GM21381 (cell line): ENCODE results near the gene SIRPG.
"Not testable (repeated sequence)": the region's sequence is repeated elsewhere in the genome, so short reads cannot be mapped to it uniquely, and the experiment has no call there.

Experiments used
- ATAC-seq: cut with Tn5 transposase; IDR thresholded peaks from one replicate; pipeline ENCODE4 v1.9.1; 2021; ENCODE audit warnings: mild to moderate bottlenecking, moderate library complexity; ENCODE audit not compliant: unreplicated experiment

The SIRPG gene

DNA sequence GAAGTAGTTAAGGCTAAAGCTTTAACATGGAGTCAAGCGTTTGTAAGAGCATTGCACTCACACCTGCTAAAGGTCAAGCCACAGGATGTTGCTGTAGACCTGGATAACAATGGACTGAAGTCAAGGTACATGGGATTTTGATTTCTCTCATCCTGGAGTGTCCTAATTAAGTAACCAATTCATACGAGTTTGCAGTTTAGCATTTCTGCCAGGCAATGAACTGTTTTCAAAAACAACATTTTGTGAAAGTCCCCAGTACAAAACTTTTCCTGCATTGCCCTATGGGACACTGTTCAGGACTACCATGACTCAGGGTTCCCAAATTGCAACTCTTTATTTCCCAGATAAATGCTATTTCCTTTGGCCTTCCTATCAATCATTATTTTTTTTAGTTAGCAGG lies 20.4 kb downstream of the SIRPG start:
- ATAC-seq, result no peak

DNA sequence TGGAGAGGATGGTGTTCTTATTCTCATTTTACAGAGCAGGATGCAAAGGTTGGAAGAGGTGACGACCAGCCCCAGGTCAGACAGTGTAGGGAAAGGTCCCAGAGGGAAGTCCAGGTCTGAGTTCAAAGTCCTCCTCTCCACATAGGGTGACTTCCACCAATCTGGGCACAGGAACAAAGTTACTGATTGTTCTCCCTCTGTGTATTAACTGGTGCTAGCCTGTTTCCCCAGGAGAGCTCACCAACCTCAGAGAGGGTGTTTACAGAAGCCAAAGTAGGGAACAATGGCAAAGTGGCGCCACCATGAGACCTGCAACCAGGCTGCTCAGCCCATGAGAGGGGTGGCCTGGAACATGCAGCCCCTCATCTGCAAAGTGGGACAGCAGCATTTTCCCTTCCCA lies 21.0 kb downstream of the SIRPG start:
- ATAC-seq, result no peak

- no peak for ATAC-seq
Measured at GRCh38 chr20:1635291-1635979, 22.1 kb downstream of the SIRPG start.

- no peak for ATAC-seq
Measured at GRCh38 chr20:1633535-1633934, 24.0 kb downstream of the SIRPG start.

GRCh38 chr20:1632178-1632577 lies 25.4 kb downstream of the SIRPG start:
- no peak for ATAC-seq

DNA sequence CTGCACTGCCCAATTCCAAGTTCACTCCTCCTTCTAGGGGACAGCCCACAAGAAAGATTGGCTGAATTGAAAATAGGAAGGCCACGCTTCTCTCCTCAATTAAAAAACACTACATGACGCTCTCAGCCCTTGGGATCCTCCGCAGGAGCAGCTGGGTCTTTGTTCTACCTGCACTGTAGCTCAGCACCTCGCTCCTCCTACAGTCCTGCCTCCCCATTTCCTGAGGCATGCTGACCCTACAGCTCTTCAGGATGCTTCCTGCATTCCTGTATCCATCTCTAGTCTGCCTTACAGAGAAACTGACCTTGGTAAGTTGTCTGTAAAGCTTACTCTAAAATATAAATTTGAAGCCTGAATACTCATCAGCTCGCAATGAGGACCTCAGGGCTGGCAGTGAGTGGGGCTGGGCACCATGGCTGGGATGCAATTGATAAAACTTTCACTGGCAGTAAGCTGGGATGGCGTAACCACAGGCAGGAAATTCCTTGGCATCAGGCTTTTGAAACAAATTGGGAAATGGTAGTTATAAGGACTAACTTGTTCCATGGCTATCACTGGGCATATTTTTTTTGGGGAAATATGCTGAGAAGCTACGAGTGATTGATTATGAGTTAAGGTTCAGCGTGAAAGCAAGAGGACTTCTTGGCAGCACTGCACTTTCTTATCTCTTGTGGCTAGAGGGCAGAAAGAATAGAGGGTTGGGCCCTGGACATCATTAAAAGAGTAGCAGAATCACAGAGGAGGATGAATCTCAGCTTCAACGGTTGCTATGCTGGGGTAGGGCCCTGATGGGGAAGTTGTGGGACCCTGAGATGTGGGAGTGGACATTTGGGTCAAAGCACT lies 26.0 kb downstream of the SIRPG start:
- ATAC-seq, result no peak

DNA sequence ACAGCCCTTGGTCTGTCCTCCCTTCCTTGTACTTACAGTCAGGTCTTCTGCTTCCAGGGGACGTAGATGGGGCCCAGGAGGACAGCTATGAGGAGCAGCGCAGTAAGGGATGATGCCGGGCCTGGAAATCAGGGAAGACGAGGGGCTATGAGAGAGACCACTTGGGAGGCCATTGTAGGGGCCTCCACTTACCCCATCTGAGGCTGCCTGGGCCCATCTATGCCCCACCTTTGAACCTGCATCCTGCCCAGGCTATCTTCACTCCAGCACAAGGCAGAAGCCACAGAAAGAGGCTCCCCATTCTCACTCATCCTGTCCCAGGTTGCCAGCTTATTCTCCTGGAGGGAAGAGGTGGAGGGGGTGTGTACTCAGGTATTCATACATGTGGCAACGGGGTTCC lies 27.4 kb downstream of the SIRPG start:
- ATAC-seq, result no peak

GRCh38 chr20:1629321-1629720 lies 28.3 kb downstream of the SIRPG start:
- no peak for ATAC-seq

DNA sequence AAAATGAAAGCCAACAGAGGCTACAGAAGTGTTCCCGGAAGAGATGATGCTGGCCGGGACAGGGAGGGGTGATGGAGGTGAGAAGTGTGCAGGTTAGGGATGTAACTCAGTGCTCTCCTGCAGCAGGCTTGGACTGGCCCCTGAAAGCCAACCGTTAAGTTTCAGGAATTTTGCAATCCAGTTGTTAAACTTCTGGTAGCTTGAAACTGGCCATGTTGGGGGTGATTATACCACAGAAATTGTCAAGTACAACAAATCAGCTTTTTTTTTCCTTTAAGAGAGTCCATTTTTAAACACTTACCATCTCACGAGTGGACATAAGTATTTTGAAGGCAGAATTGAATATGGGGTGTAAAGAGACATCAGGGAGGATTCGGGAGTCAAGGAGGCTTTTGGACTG lies 29.0 kb downstream of the SIRPG start:
- ATAC-seq, result no peak

DNA sequence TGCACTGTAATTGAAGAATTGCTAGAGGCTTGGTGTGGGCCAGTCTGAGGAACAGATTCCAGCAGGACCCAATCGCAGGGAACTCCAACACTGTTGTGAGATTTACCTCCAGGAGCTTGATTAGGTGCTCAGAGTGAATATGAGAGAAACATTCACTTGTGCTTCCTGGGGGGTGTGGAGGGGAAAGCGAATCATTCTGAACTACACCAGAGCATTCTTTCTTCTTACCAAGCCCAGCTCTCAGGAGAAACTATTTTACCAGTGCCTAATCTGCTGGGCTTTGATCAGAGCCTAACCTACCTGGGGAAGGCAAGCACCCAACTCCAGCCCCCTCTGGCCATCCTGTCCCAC lies 30.4 kb downstream of the SIRPG start:
- ATAC-seq, result no peak

DNA sequence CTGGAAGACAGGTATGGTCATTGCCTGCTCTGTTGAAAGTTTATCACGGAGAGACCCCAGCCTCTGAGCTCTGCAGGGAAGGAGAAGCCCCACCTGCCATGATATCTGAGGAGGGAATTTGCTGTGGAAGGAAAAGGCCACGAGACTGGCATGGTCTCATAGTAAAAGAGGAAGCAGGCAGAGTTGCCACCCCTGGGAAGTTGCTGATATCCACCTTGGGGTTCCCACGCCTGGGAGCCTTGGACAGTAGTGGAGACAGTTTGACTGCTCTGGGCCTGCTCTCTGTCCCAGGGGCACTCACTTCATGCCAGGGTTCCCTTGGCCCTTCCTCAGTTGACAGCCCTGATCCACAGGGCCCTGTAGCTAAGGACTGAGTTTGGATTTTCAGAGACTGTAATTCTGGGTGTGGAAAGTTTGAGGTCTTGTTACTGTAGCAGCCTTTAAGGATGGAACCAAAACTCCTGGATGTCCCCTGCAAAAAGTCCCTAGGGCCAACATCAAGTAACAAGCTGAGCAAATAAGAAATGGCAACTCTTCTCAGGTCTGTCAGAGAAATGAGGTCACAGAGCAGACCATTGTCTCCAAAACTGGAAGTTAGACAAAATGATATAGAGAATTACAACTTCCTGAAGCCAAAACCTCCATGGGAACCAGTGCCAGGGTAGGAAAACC lies 30.9 kb downstream of the SIRPG start:
- ATAC-seq, result no peak

DNA sequence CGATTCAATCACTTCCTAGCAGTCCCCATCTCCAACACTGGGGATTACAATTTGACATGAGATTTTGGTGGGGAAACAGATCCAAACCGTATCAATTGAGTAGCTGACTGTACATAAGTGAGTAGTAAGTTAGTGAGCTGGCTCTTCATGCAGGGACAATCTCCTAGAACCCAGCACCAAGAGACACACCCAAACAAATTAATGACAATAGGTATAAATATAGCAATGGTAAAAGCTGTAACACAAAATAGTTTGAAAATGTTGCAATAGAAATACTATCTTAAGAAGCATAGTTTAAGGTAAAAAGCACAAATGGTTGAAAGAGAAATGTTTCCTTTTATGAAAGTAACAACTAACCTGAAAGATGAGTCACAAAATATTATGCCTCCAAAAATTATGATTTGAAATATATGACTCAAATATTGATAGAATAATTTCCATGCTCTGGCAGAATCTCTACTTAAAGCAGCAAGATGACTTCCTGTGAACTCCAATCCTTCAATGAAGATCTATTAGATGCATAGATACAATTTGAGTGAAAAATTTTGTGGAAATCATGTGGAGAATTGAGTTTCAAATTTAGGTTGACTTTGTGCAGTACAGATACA lies 32.4 kb downstream of the SIRPG start:
- no peak for ATAC-seq

DNA sequence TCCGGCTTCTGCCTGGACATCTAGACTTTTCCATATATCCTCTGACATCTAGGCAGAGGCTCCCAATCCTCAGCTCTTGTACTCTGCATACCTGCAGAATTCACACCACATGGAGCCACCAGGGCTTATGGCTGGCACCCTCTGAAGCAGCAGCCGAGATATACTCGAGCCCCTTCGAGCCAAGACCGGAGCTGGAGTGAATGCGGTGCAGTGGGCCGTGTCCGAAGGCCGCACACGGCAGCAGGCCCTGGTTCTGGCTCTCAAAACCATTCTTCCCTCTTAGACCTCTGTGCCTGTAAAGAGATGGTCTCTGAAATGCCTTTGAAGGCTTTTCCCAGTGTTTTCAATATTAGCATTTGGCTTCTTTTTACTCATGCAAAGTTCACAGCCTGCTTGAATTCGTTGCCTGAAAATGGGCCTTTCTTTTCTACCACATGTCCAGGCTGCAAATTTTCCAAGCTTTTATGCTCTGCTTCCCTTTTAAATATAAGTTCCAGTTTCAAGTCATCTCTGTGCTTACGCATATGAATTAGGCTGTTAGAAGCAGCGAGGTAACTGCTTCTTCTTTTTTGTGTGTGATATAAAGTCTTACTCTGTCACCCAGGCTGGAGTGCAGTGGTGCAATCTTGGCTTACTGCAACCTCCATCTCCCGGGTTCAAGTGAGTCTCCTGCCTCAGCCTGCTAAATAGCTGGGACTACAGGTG lies 33.9 kb downstream of the SIRPG start:
- no peak for ATAC-seq

GRCh38 chr20:1622450-1622849 lies 35.1 kb downstream of the SIRPG start:
- ATAC-seq, result no peak

- ATAC-seq, result no peak
Measured at GRCh38 chr20:1621316-1621715, 36.3 kb downstream of the SIRPG start.

- no peak for ATAC-seq
Measured at GRCh38 chr20:1619861-1620444, 37.6 kb downstream of the SIRPG start, which contains the start of gene SIRPB1. SIRPB1 (minus strand) TSS chr20:1620009; CDS start chr20:1619944, 65 bp downstream.

GRCh38 chr20:1618954-1619540 lies 38.5 kb downstream of the SIRPG start:
- no peak for ATAC-seq

GRCh38 chr20:1618479-1618878 lies 39.1 kb downstream of the SIRPG start:
- ATAC-seq, result no peak

DNA sequence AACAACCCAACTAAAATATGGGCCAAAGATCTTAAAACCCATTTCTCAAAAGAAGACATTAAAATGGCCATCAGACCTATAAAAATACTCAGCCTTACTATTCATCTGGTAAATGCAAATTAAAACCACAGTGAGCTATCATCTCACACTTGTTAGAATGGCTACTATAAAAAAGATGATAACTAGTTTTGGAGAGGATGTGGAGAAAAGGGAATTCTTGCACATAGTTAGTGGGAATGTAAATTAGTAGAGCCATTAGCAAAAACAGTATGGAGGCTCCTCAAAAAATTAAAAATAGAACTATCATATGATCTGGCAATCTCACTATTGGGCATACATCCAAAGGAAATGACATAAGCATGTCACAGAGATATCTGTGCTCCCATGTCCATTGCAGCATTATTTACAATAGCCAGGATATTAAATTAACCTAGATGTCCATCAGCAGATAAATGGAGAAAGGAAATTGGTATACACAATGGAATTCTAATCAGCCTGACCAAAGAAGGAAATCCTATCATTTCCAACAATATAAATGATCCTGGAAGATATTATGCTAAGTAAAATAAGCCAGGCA lies 40.6 kb downstream of the SIRPG start:
- ATAC-seq, result no peak

GRCh38 chr20:1610404-1610803 lies 47.2 kb downstream of the SIRPG start:
- not testable (repeated sequence) for ATAC-seq
